ENCODE data around the gene EPB41.
"Not testable (repeated sequence)": the region's sequence is repeated elsewhere in the genome, so short reads cannot be mapped to it uniquely, and the experiment has no call there.

EPB41 gene

GRCh38 chr1:29144178-29144577 is 229.8 kb downstream of the EPB41 start:
- no peak for DNase-seq

- DNase-seq = no peak
Measured at GRCh38 chr1:29145739-29146437, 231.5 kb downstream of the EPB41 start.

- DNase-seq = no peak
Measured at GRCh38 chr1:29148656-29149491, 234.5 kb downstream of the EPB41 start.

GRCh38 chr1:29150346-29150745 is 236.0 kb downstream of the EPB41 start:
- DNase-seq = not testable (repeated sequence)

- DNase-seq = no peak
Measured at GRCh38 chr1:29152046-29152805, 237.9 kb downstream of the EPB41 start.

- DNase-seq = no peak
Measured at GRCh38 chr1:29156543-29157268, 242.3 kb downstream of the EPB41 start.

GRCh38 chr1:29157269-29157601 is 242.9 kb downstream of the EPB41 start:
- no peak for DNase-seq

- DNase-seq = no peak
Measured at GRCh38 chr1:29159773-29160172, 245.4 kb downstream of the EPB41 start.

GRCh38 chr1:29162025-29162424 is 247.7 kb downstream of the EPB41 start:
- no peak for DNase-seq

- no peak for DNase-seq
Measured at GRCh38 chr1:29162476-29163138, 248.2 kb downstream of the EPB41 start.

GRCh38 chr1:29164588-29164987 is 250.2 kb downstream of the EPB41 start:
- no peak for DNase-seq

GRCh38 chr1:29166291-29166878 is 252.0 kb downstream of the EPB41 start:
- DNase-seq = no peak

- DNase-seq = no peak
Measured at GRCh38 chr1:29167904-29168303, 253.5 kb downstream of the EPB41 start.

Measured in T-helper 9 cell (primary cell).